OCI-LY7 (cell line): ENCODE data around the gene POLRMT.
"Not testable (repeated sequence)": the region's sequence is repeated elsewhere in the genome, so short reads cannot be mapped to it uniquely, and the experiment has no call there.

Source experiments
- CTCF ChIP-seq: fragments of 200-600 bp; sonication (generic); conservative IDR thresholded peaks from 2 replicates; pipeline ENCODE4 v1.5.1; 2014; ENCODE audit warnings: mild to moderate bottlenecking, antibody characterized with exemption, low read length, moderate library complexity, mixed read lengths
- EZH2phosphoT487 ChIP-seq: fragments of 200-600 bp; sonication (generic); IDR thresholded peaks from 2 replicates; pipeline ENCODE4 v1.6.1; 2018; ENCODE audit warnings: low read depth, borderline replicate concordance, mild to moderate bottlenecking, mixed run types, antibody characterized with exemption, low read length, moderate library complexity, mixed read lengths

- not testable (repeated sequence) for TF ChIP-seq CTCF, EZH2phosphoT487
Measured at GRCh38 chr19:603779-604178, 29.6 kb downstream of the POLRMT start.
